GM21526 (cell line): ENCODE results near the gene LGI1.

Source experiments
- ATAC-seq: cut with Tn5 transposase; IDR thresholded peaks from one replicate; pipeline ENCODE4 v1.9.1; 2021; ENCODE audit warnings: moderate library complexity; ENCODE audit not compliant: unreplicated experiment, low FRiP score

Gene LGI1

DNA sequence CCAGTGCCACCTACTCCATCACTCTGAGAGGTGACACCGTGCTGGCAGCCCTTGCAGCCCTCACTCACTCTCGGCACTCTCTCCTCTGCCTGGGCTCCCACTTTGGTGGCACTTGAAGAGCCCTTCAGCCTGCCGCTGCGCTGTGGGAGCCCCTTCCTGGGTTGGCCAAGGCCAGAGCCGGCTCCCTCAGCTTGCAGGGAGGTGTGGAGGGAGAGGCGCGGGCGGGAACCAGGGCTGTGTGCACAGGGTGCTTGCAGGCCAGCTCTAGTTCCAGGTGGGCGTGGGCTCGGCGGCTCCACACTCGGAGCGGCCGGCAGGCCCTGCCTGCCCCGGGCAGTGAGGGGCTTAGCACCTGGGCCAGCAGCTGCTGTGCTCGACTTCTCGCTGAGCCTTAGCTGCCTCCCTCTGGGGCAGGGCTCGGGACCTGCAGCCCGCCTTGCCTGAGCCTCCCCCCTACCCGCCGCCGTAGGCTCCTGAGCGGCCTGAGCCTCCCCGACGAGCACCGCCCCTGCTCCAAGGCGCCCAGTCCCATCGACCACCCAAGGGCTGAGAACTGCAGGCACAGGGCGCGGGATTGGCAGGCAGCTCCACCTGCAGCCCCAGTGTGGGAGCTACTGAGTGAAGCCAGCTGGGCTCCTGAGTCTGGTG lies 87.4 kb downstream of the LGI1 start:
- ATAC-seq, result no peak
